Activated T-cell treated with anti-CD3 and anti-CD28 coated beads for 48 hours (primary cell): ENCODE data around the gene TTC39A.

ENCODE experiments used
- DNase-seq: peaks from one replicate; pipeline ENCODE4 v3.0.0-alpha.2; 2020; ENCODE audit warnings: low read depth

TTC39A gene

GRCh38 chr1:51330331-51331201 is at the start of gene TTC39A:
Gene TTC39A (minus strand): TSS chr1:51330562. CDS start chr1:51330477, 85 bp downstream.
- DNase-seq = no peak

- DNase-seq = no peak
Measured at GRCh38 chr1:51378871-51379270, 48.5 kb upstream of the TTC39A start.

GRCh38 chr1:51373898-51374297 is 43.5 kb upstream of the TTC39A start:
- DNase-seq = no peak

GRCh38 chr1:51372561-51372960 is 42.2 kb upstream of the TTC39A start:
- no peak for DNase-seq

GRCh38 chr1:51369171-51369570 is 38.8 kb upstream of the TTC39A start:
- no peak for DNase-seq

GRCh38 chr1:51365774-51366173 is 35.4 kb upstream of the TTC39A start:
- DNase-seq = no peak

GRCh38 chr1:51359879-51360278 is 29.5 kb upstream of the TTC39A start:
- DNase-seq = no peak

GRCh38 chr1:51355382-51355781 is 25.0 kb upstream of the TTC39A start:
- no peak for DNase-seq

- no peak for DNase-seq
Measured at GRCh38 chr1:51354416-51354815, 24.1 kb upstream of the TTC39A start.

- DNase-seq = no peak
Measured at GRCh38 chr1:51351907-51352306, 21.5 kb upstream of the TTC39A start.

GRCh38 chr1:51349862-51350261 is 19.5 kb upstream of the TTC39A start:
- DNase-seq = no peak

- DNase-seq = no peak
Measured at GRCh38 chr1:51348147-51348527, 17.8 kb upstream of the TTC39A start.

GRCh38 chr1:51347398-51348146 is 17.2 kb upstream of the TTC39A start:
- DNase-seq = no peak

GRCh38 chr1:51346086-51346942 is 16.0 kb upstream of the TTC39A start:
- DNase-seq = no peak

- DNase-seq = no peak
Measured at GRCh38 chr1:51345300-51345687, 14.9 kb upstream of the TTC39A start.

GRCh38 chr1:51344602-51345299 is 14.4 kb upstream of the TTC39A start:
- no peak for DNase-seq

GRCh38 chr1:51344276-51344601 is 13.9 kb upstream of the TTC39A start:
- DNase-seq = no peak

- DNase-seq = no peak
Measured at GRCh38 chr1:51343624-51344023, 13.3 kb upstream of the TTC39A start.

- no peak for DNase-seq
Measured at GRCh38 chr1:51342591-51343206, 12.3 kb upstream of the TTC39A start.

GRCh38 chr1:51341876-51342496 is 11.6 kb upstream of the TTC39A start:
- DNase-seq = no peak

GRCh38 chr1:51340380-51340779 is 10.0 kb upstream of the TTC39A start:
- DNase-seq = no peak
